DND-41 (cell line): ENCODE measurements around the gene GRK3.
A peak's percentile ranks its signal among the peaks of the same experiment; 100 is the strongest.
"Not testable (repeated sequence)": the region's sequence is repeated elsewhere in the genome, so short reads cannot be mapped to it uniquely, and the experiment has no call there.

ENCODE experiments used
- ATAC-seq: fragments of 200-7000 bp; cut with Tn5 transposase; 3 replicates; pipeline ENCODE4 v1.9.1; 2021; ENCODE audit warnings: low read depth; ENCODE audit not compliant: insufficient read depth
- DNase-seq: peaks from one replicate; pipeline ENCODE4 v3.0.0-alpha.2; 2020
- H2AFZ ChIP-seq: 2 replicates; pipeline ENCODE4 v1.6.0; 2012; ENCODE audit warnings: low read depth, low read length
- H3K27ac ChIP-seq: 2 replicates; pipeline ENCODE4 v1.5.1; 2012; ENCODE audit warnings: low read length, inconsistent platforms
- H3K27me3 ChIP-seq: fragments of 200-600 bp; sonication (generic); 2 replicates; pipeline ENCODE4 v1.6.0; 2012; ENCODE audit warnings: low read length, mild to moderate bottlenecking, inconsistent platforms; ENCODE audit not compliant: insufficient read depth, poor library complexity
- H3K36me3 ChIP-seq: 2 replicates; pipeline ENCODE4 v1.5.1; 2012; ENCODE audit warnings: low read length, inconsistent platforms; ENCODE audit not compliant: insufficient read depth
- H3K4me1 ChIP-seq: 2 replicates; pipeline ENCODE4 v1.5.1; 2012; ENCODE audit warnings: mild to moderate bottlenecking, low read length; ENCODE audit not compliant: insufficient read depth
- H3K4me2 ChIP-seq: 2 replicates; pipeline ENCODE4 v1.6.0; 2012; ENCODE audit warnings: mild to moderate bottlenecking, moderate library complexity, low read length, inconsistent platforms; ENCODE audit not compliant: insufficient read depth
- H3K4me3 ChIP-seq, 2 experiments: fragments of 200-600 bp in 1 of 2; shearing (Covaris generic) in 1 of 2; 2 replicates each; pipeline ENCODE4 v1.5.1; 2012 to 2016; ENCODE audit warnings: inconsistent platforms in 2 of 2, low read length in 2 of 2, mild to moderate bottlenecking in 2 of 2, low read depth in 1 of 2, moderate library complexity in 1 of 2
- H3K79me2 ChIP-seq: 2 replicates; pipeline ENCODE4 v1.6.0; 2012; ENCODE audit warnings: low read length, inconsistent platforms; ENCODE audit not compliant: insufficient read depth
- H3K9ac ChIP-seq: 2 replicates; pipeline ENCODE4 v1.6.0; 2012; ENCODE audit warnings: low read depth, mild to moderate bottlenecking, inconsistent platforms, low read length, moderate library complexity
- H3K9me3 ChIP-seq: 2 replicates; pipeline ENCODE4 v1.5.1; 2012; ENCODE audit warnings: low read length, moderate library complexity, mild to moderate bottlenecking, inconsistent platforms; ENCODE audit not compliant: insufficient read depth, severe bottlenecking
- H4K20me1 ChIP-seq: 2 replicates; pipeline ENCODE4 v1.6.0; 2012; ENCODE audit warnings: low read length; ENCODE audit not compliant: insufficient read depth
- CTCF ChIP-seq: IDR thresholded peaks from 2 replicates; pipeline ENCODE4 v1.5.1; 2012; ENCODE audit warnings: borderline replicate concordance, low read length, moderate library complexity, mild to moderate bottlenecking; ENCODE audit not compliant: poor library complexity, severe bottlenecking; ENCODE audit errors: extremely low read depth
- EZH2 ChIP-seq: IDR thresholded peaks from 3 replicates; pipeline ENCODE4 v1.6.1; 2012; ENCODE audit warnings: borderline replicate concordance, low read depth, mild to moderate bottlenecking, moderate library complexity, low read length, inconsistent platforms; ENCODE audit not compliant: severe bottlenecking

GRK3 gene

DNA sequence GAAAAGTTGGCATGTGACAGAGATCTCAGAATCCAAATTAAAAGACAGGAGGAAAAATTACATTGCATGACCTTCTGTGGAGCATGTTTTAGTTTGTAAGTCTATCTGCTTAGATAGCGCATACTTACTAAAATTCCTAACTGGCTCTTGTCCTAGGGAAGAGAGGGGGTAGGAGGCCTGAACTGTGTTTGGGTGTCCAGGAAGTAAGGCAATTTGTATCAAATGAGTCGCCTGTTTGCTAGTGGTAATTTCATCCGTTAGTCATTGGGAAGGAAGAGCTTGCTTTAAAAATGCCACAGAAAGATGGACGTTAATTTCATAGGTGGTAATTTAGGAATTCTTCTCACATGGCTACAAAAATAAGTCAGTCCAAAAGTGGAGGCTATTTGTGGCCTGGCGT is 18.5 kb downstream of the GRK3 start:
- TF ChIP-seq CTCF (no peak), EZH2 (no peak)
- Histone ChIP-seq H4K20me1 (no peaks in the 10 kb centered on the region), H3K4me3 (no peak overlapping the region), H3K9me3 (no peaks in the 10 kb centered on the region), H3K4me1 (no peaks in the 10 kb centered on the region), H3K9ac (no peak overlapping the region), H3K79me2 (no peaks in the 10 kb centered on the region), H3K36me3 (no peaks in the 10 kb centered on the region), H2AFZ (no peak overlapping the region), H3K27me3 (no peaks in the 10 kb centered on the region), H3K4me2 (no peak overlapping the region), H3K27ac (no peak overlapping the region)
- ATAC-seq: no peak
- DNase-seq: no peak

DNA sequence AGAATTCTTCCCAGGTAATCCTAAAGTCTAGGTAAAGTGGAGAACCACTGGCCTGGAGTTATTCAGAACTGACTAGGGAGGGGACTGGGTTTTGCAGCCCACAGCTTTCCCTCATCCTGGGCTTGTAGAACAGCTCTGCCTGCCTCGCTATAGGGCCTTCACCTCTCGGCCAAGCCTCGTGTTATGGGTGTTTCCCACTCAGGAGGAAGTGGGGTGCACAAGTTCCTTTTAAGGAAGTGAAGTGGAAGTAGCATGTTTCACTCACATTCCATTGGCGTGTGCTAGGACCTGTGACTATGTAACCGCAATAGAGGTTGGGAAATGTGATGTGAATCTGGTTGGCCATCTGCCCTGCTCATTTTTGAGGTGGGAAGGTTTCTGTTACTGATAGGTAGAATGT is 20.5 kb downstream of the GRK3 start:
- not testable (repeated sequence) for H4K20me1 ChIP-seq, H3K9ac ChIP-seq, H3K4me3 ChIP-seq, H3K27ac ChIP-seq, H3K27me3 ChIP-seq, H3K4me1 ChIP-seq, H3K79me2 ChIP-seq, DNase-seq, H3K36me3 ChIP-seq, H2AFZ ChIP-seq, ATAC-seq, H3K4me2 ChIP-seq, H3K9me3 ChIP-seq

- not testable (repeated sequence) for H3K79me2 ChIP-seq, ATAC-seq, H4K20me1 ChIP-seq, H3K9me3 ChIP-seq, H3K4me3 ChIP-seq, H3K9ac ChIP-seq, DNase-seq, H3K4me2 ChIP-seq, H3K4me1 ChIP-seq, H3K27me3 ChIP-seq, H2AFZ ChIP-seq, H3K27ac ChIP-seq, H3K36me3 ChIP-seq
Observed at GRCh38 chr22:25589664-25590063, 25.2 kb downstream of the GRK3 start.

DNA sequence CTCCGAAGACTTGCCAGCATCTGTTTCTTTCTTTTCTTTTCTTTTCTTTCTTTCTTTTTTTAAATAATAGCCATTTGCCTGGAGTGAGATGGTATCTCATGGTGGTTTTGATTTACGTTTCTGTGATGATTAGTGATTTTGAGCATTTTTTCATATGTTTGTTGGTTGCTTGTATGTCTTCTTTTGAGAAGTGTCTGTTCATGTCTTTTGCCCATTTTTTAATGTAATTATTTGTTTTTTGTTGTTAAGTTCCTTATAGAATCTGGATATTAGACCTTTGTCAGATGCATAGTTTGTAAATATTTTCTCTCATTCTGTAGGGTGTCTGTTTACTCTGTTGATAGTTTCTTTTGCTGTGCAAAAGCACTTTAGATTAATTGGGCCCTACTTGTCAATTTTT is 28.8 kb downstream of the GRK3 start:
- H3K9me3 ChIP-seq, H2AFZ ChIP-seq, H3K36me3 ChIP-seq, H3K9ac ChIP-seq, DNase-seq, H3K4me3 ChIP-seq, ATAC-seq, H3K4me2 ChIP-seq, H3K79me2 ChIP-seq, H3K27ac ChIP-seq, H3K27me3 ChIP-seq, H4K20me1 ChIP-seq, H3K4me1 ChIP-seq: not testable (repeated sequence)

DNA sequence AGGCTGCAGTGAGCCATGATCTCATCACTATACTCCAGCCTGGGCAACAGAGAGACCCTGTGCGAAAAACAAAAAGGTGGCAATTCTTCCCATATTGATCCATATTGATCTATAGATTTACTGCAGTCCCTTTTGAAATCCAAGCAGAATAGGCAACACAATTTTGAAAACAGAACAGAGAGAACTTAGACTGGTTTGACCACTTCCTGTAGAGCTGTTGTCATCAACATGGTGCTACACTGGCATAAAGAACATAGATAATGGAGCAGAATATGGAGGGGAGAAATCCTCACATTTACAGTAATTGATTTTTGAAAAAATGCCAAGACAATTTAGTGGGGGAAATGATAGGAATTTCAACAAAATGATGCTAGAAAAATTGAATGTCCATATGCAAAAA is 34.1 kb downstream of the GRK3 start:
- Histone ChIP-seq H3K4me1 (peaks cover 7% of the 10 kb centered on the region), H3K27me3 (no peaks in the 10 kb centered on the region), H3K79me2 (no peaks in the 10 kb centered on the region), H3K9ac (no peak overlapping the region), H3K27ac (peak overlapping the region; percentile 7; the same call in 1 of the 2 replicates), H2AFZ (no peak overlapping the region), H4K20me1 (no peaks in the 10 kb centered on the region), H3K4me2 (no peak overlapping the region), H3K4me3 (no peak overlapping the region), H3K9me3 (no peaks in the 10 kb centered on the region), H3K36me3 (no peaks in the 10 kb centered on the region)
- TF ChIP-seq CTCF (no peak), EZH2 (no peak)
- no peak for DNase-seq
- peak; percentile 72; the same call in 2 of the 3 replicates for ATAC-seq
